ENCODE data around the gene RBM42. TPM values are rescaled to one million over a fixed set of nuclear protein-coding genes. Genes with fewer than 3 reads are reported as not detected.

RBM42 gene
- total RNA-seq, 4 donors from 2014 or later = 45.1 to 75.9 (median 65.0) TPM

- Histone ChIP-seq H3K9me3 (no peaks in the 10 kb centered on the region), H3K36me3 (peaks cover 10% of the 10 kb centered on the region), H3K27ac (no peak overlapping the region), H3K4me3 (no peak overlapping the region), H3K4me1 (peaks cover 28% of the 10 kb centered on the region), H3K27me3 (no peaks in the 10 kb centered on the region)
- 65% methylated on average over 10 of the region's 10 CpGs for WGBS
- TF ChIP-seq POLR2A (IDR thresholded peaks at IDR 0.05) = no peak
- TF ChIP-seq CTCF (IDR thresholded peaks at IDR 0.05) = no peak
- no peak for TF ChIP-seq EP300 (IDR thresholded peaks at IDR 0.05)
- TF ChIP-seq POLR2AphosphoS5 (IDR thresholded peaks at IDR 0.05) = no peak
- DNase-seq (ENCODE audit: low spot score in 2 of 2) = no peak
Observed at GRCh38 chr19:35642312-35642711, 13.5 kb downstream of the RBM42 start.

GRCh38 chr19:35642798-35643254 is 14.0 kb downstream of the RBM42 start:
- no peak for DNase-seq (ENCODE audit: low spot score in 2 of 2)
- Histone ChIP-seq H3K27me3 (no peaks in the 10 kb centered on the region), H3K36me3 (peaks cover 5% of the 10 kb centered on the region), H3K4me3 (peak overlapping the region; percentile 71), H3K27ac (peak overlapping the region; percentile 73), H3K9me3 (no peaks in the 10 kb centered on the region), H3K4me1 (peaks cover 31% of the 10 kb centered on the region)
- 63% methylated on average over 5 of the region's 15 CpGs for WGBS
- TF ChIP-seq CTCF (IDR thresholded peaks at IDR 0.05) = no peak
- no peak for TF ChIP-seq POLR2AphosphoS5 (IDR thresholded peaks at IDR 0.05)
- no peak for TF ChIP-seq EP300 (IDR thresholded peaks at IDR 0.05)
- TF ChIP-seq POLR2A (IDR thresholded peaks at IDR 0.05) = no peak

GRCh38 chr19:35643255-35644205 is 14.7 kb downstream of the RBM42 start:
- DNase-seq (ENCODE audit: low spot score in 2 of 2) = peak in 1 of 2 donors; percentile 91
- H3K9me3 ChIP-seq = no peaks in the 10 kb centered on the region
- WGBS = 1% methylated on average over 42 of the region's 69 CpGs

GRCh38 chr19:35644206-35644986 is 15.6 kb downstream of the RBM42 start:
- H3K9me3 ChIP-seq = no peaks in the 10 kb centered on the region
- no peaks in the 10 kb centered on the region for H3K36me3 ChIP-seq
- H3K4me1 ChIP-seq = peaks cover 40% of the 10 kb centered on the region
- 2% methylated on average over 31 of the region's 60 CpGs for WGBS
- no peak for TF ChIP-seq POLR2A (IDR thresholded peaks at IDR 0.05)
- TF ChIP-seq EP300 (IDR thresholded peaks at IDR 0.05) = no peak
- TF ChIP-seq POLR2AphosphoS5 (IDR thresholded peaks at IDR 0.05) = no peak
- no peak for TF ChIP-seq CTCF (IDR thresholded peaks at IDR 0.05)
- peak overlapping the region; percentile 71 for H3K4me3 ChIP-seq
- peak; percentile 97 to 98 for DNase-seq (ENCODE audit: low spot score in 2 of 2)
- peak overlapping the region; percentile 73 for H3K27ac ChIP-seq
- no peaks in the 10 kb centered on the region for H3K27me3 ChIP-seq

More at GRCh38 chr19:35643255-35644205, 14.7 kb downstream of the RBM42 start:
- H3K4me3 ChIP-seq = peak overlapping the region; percentile 71
- peak overlapping the region; percentile 73 for H3K27ac ChIP-seq
- no peak for TF ChIP-seq CTCF (IDR thresholded peaks at IDR 0.05)
- TF ChIP-seq POLR2AphosphoS5 (IDR thresholded peaks at IDR 0.05) = peak in 1 of 3 donors; percentile 14
- TF ChIP-seq EP300 (IDR thresholded peaks at IDR 0.05) = no peak
- TF ChIP-seq POLR2A (IDR thresholded peaks at IDR 0.05) = peak in 1 of 2 donors; percentile 42
- H3K27me3 ChIP-seq = no peaks in the 10 kb centered on the region
- H3K36me3 ChIP-seq = no peaks in the 10 kb centered on the region
- H3K4me1 ChIP-seq = peaks cover 32% of the 10 kb centered on the region

Data from suprapubic skin (tissue), 4 donors.